ENCODE measurements around the gene CEP192.

CEP192 gene

GRCh38 chr18:13145636-13146190 is 154.6 kb downstream of the CEP192 start:
- no peak for DNase-seq (ENCODE audit: low read depth in 2 of 2)

GRCh38 chr18:13147130-13147529 is 156.0 kb downstream of the CEP192 start:
- DNase-seq (ENCODE audit: low read depth in 2 of 2), result no peak

GRCh38 chr18:13151656-13152055 is 160.5 kb downstream of the CEP192 start:
- DNase-seq (ENCODE audit: low read depth in 2 of 2), result no peak

- no peak for DNase-seq (ENCODE audit: low read depth in 2 of 2)
These were observed 167.3 kb downstream of the CEP192 start for GRCh38 chr18:13158428-13158827.

- no peak for DNase-seq (ENCODE audit: low read depth in 2 of 2)
These were observed 168.4 kb downstream of the CEP192 start for GRCh38 chr18:13159579-13159978.

- no peak for DNase-seq (ENCODE audit: low read depth in 2 of 2)
These were observed 170.2 kb downstream of the CEP192 start for GRCh38 chr18:13161276-13161899.

GRCh38 chr18:13163167-13163927 is 172.2 kb downstream of the CEP192 start:
- DNase-seq (ENCODE audit: low read depth in 2 of 2), result no peak

- no peak for DNase-seq (ENCODE audit: low read depth in 2 of 2)
These were observed 173.2 kb downstream of the CEP192 start for GRCh38 chr18:13164406-13164805.

- no peak for DNase-seq (ENCODE audit: low read depth in 2 of 2)
These were observed 174.7 kb downstream of the CEP192 start for GRCh38 chr18:13165636-13166423.

- DNase-seq (ENCODE audit: low read depth in 2 of 2), result no peak
These were observed 182.5 kb downstream of the CEP192 start for GRCh38 chr18:13173578-13174145.

Measured in stimulated activated CD4-positive, alpha-beta T cell treated with anti-CD3 and anti-CD28 coated beads, Interleukin-12 subunit alpha, Interleukin-12 subunit beta, amount 100 ng/mL, for 24 hours (primary cell).